ENCODE results near the gene TRAF5.

DNA sequence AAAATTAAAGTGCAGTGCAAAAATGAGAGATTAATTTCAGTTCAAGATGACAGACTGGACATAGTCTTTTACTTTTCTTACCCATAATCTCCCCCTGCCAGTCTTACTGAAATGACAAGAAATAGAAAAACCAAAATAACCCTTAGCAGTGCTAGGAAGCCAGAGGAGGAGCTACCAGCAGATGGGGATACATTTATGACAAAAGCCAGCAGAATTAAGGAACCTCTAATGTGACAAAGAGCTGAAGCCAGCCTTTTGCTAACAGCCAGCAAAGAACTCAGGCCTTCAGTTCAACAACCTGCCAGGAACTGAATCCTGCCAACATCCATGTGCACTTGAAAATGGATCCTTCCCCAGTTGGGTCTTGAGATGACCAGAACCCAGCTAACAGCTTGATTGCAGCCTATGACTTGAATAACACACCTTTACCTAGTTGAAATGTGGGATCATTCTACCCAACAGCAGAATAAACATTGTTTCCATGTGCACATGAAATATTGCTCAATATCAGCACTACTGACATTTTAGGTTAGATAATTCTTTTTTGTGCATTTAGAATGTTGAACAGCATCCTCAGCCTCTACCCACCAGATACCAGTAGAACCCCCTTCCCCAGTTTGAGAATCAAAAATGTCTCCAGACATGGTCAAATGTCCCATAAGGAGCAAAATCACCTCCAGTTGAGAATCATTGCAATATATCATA is 7.9 kb upstream of the TRAF5 start:
- TF ChIP-seq POLR2A (IDR thresholded peaks at IDR 0.05; ENCODE audit: low read depth, low read length) (no peak), POLR2AphosphoS5 (IDR thresholded peaks at IDR 0.05; ENCODE audit: low read depth, low read length) (no peak)
